Epithelial cell of esophagus (primary cell): ENCODE data around the gene NINJ2.

ENCODE experiments used
- DNase-seq: peaks from one replicate; pipeline ENCODE4 v3.0.0; 2010; ENCODE audit warnings: low read depth
- H3K4me3 ChIP-seq: 2 replicates; pipeline ENCODE4 v1.5.1; 2011; ENCODE audit warnings: mild to moderate bottlenecking, low read length, control low read depth
- CTCF ChIP-seq: IDR thresholded peaks from 2 replicates; pipeline ENCODE4 v1.5.1; 2011; ENCODE audit warnings: low read depth, mild to moderate bottlenecking, low read length, control low read depth, inconsistent platforms; ENCODE audit not compliant: insufficient read depth; ENCODE audit errors: missing control alignments

NINJ2 gene

GRCh38 chr12:553216-554000 lies 109.8 kb downstream of the NINJ2 start:
- no peak for DNase-seq
- H3K4me3 ChIP-seq: no peak overlapping the region
- no peak for TF ChIP-seq CTCF

GRCh38 chr12:552466-552865 lies 110.8 kb downstream of the NINJ2 start:
- H3K4me3 ChIP-seq: no peak overlapping the region
- no peak for DNase-seq
- TF ChIP-seq CTCF: no peak

GRCh38 chr12:550473-551260 lies 112.6 kb downstream of the NINJ2 start:
- no peak for TF ChIP-seq CTCF
- DNase-seq: no peak

GRCh38 chr12:549476-550082 lies 113.7 kb downstream of the NINJ2 start:
- TF ChIP-seq CTCF: no peak
- no peak overlapping the region for H3K4me3 ChIP-seq
- no peak for DNase-seq

More at GRCh38 chr12:550473-551260, 112.6 kb downstream of the NINJ2 start:
- no peak overlapping the region for H3K4me3 ChIP-seq

- TF ChIP-seq CTCF: no peak
- H3K4me3 ChIP-seq: no peak overlapping the region
- DNase-seq: no peak
Observed at GRCh38 chr12:547883-548470, 115.3 kb downstream of the NINJ2 start.

- no peak overlapping the region for H3K4me3 ChIP-seq
- DNase-seq: peak; percentile 52
- TF ChIP-seq CTCF: peak; percentile 85
Observed at GRCh38 chr12:546920-547845, 116.1 kb downstream of the NINJ2 start.
